ENCODE measurements around the gene TOMM70.

Gene TOMM70

DNA sequence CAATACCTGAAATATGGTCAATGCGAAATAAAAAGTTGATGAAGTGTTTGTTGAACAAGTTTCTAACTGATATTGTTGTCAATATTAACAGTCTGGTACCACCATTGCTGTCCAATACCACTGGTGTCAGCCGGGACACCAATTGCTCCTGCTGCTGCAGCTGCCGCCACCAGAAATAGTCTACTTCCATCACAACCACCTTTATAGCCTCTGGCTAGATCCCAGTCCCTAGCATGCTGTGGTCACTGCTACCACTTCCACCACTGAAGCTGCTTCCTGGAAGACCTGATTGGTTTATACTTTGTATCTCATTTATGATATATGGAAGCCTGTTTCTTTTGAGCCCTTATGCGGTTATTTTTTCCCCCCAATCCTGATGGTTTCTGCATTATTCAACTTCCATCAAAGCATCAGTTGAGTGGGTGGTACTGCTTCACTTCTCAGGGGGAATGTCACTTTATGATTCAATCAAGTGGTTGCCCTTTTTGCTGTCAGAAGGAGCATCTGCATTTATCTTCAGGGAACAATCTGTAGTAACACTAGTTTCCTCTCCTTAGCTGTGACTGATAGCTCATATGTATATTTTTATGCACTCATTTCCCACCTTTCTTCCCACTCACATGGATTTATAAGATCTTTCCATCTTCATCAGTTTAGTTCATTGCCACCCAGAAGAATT lies 12.2 kb upstream of the TOMM70 start:
- TF ChIP-seq, protein P1, sequence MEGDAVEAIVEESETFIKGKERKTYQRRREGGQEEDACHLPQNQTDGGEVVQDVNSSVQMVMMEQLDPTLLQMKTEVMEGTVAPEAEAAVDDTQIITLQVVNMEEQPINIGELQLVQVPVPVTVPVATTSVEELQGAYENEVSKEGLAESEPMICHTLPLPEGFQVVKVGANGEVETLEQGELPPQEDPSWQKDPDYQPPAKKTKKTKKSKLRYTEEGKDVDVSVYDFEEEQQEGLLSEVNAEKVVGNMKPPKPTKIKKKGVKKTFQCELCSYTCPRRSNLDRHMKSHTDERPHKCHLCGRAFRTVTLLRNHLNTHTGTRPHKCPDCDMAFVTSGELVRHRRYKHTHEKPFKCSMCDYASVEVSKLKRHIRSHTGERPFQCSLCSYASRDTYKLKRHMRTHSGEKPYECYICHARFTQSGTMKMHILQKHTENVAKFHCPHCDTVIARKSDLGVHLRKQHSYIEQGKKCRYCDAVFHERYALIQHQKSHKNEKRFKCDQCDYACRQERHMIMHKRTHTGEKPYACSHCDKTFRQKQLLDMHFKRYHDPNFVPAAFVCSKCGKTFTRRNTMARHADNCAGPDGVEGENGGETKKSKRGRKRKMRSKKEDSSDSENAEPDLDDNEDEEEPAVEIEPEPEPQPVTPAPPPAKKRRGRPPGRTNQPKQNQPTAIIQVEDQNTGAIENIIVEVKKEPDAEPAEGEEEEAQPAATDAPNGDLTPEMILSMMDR (IDR thresholded peaks at IDR 0.05; ENCODE audit: borderline replicate concordance, insufficient read depth, low read depth, low read length), result no peak
- H3K4me3 ChIP-seq (ENCODE audit: low read depth, low read length), result no peak overlapping the region

DNA sequence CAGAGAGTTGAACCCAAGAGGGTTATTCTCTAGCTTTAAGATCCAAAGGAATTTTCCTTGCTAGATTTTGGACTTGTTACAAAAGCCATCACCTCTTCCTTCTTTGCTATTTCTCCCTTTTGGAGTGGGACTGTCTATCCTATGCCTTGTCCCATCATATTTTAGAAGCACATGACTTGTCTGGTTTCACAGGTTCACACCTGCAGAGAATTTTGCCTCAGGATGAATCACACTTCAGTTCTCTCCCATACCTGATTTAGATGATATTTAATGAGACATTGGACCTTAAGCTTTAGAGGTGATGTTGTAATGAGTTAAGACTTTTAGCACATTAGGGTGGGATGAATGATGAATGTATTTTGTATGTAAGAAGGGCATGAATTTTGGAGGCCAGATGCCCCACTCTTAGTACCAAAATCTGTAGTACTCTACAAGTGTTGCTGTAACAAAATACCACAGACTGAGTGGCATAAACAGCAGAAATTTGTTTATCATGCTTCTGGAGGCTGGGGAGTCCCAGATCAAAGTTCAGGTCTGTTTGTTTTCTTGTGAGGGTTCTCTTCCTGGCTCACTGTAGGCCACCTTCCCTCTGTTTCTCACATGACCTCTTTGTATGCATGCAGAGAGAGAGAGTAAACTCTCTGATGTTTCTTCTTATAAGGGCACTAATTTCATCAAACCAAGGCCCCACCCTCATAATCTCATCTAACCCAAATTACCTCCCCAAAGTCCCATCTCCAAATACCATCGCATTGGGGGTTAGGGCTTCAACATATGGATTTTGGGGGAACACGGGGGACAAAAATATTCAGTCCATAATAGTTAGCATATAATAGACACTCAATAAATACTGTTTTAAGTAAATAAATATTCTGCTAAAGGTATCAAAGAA lies 10.4 kb upstream of the TOMM70 start:
- TF ChIP-seq, protein P1 (IDR thresholded peaks at IDR 0.05; ENCODE audit: borderline replicate concordance, insufficient read depth, low read depth, low read length), result no peak

DNA sequence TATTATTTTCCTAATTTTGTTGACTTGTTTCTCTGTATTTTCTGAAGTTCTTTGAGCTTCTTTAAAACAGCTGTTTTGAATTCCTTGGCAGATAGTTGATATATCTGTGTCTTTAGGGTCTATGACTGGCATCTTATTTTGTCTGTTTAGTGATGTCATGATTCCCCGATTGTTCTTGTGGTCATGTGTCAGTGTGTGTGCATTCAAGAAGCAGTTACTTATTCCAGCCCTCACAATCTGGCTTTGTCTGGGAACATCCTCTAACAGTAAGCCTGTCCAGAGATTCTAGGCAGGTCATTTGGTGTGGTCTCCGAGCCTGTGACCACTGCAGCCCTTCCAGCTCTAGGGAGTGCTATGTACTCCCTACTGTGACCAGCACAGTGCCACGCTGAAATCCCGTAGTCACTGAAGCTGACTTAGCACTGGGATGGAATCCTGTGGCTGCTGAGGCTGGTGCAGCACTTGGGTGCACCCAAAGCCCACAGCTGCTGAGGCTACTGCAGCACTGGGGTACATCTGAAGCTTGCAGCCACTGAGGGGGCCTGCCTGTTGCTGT lies 7.2 kb upstream of the TOMM70 start:
- TF ChIP-seq, protein P1 (IDR thresholded peaks at IDR 0.05; ENCODE audit: borderline replicate concordance, insufficient read depth, low read depth, low read length), result no peak
- no peak overlapping the region for H3K4me3 ChIP-seq (ENCODE audit: low read depth, low read length)

More for the DNA sequence above, 10.4 kb upstream of the TOMM70 start:
- no peak overlapping the region for H3K4me3 ChIP-seq (ENCODE audit: low read depth, low read length)

DNA sequence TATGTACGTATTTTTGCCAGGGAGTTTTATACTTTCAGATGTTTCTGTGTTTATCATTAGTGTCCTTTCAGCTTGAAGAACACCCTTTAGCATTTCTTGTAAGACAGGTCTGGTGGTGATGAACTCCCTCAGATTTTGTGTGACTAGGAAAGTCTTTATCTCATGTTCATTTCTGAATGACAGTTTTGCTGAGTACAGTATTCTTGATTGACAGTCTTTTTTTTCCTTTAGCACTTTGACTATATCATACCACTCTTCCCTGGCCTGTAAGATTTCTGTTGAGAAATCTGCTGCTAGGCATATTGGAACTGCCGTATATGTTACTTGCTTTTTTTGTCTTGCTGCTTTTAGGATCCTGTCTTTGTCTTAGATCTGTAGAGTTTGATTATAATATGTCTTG lies 6.3 kb upstream of the TOMM70 start:
- TF ChIP-seq, protein P1 (IDR thresholded peaks at IDR 0.05; ENCODE audit: borderline replicate concordance, insufficient read depth, low read depth, low read length), result no peak

DNA sequence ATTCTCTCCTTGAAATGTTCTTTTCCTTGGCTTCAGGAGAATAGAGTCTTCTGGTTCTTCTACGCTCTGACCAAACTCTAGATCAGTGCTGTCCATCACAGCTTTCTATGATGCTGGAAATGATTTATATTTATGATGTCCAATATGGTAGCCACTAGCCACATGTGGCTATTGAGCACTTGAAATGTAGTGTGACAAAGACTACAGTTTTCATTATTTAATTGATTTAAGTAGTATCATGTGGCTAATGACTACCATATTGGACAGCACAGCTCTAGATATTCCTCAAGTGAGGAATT lies 3.3 kb upstream of the TOMM70 start:
- TF ChIP-seq, protein P1 (IDR thresholded peaks at IDR 0.05; ENCODE audit: borderline replicate concordance, insufficient read depth, low read depth, low read length), result no peak
- no peak overlapping the region for H3K4me3 ChIP-seq (ENCODE audit: low read depth, low read length)

More for the DNA sequence above, 6.3 kb upstream of the TOMM70 start:
- no peak overlapping the region for H3K4me3 ChIP-seq (ENCODE audit: low read depth, low read length)

DNA sequence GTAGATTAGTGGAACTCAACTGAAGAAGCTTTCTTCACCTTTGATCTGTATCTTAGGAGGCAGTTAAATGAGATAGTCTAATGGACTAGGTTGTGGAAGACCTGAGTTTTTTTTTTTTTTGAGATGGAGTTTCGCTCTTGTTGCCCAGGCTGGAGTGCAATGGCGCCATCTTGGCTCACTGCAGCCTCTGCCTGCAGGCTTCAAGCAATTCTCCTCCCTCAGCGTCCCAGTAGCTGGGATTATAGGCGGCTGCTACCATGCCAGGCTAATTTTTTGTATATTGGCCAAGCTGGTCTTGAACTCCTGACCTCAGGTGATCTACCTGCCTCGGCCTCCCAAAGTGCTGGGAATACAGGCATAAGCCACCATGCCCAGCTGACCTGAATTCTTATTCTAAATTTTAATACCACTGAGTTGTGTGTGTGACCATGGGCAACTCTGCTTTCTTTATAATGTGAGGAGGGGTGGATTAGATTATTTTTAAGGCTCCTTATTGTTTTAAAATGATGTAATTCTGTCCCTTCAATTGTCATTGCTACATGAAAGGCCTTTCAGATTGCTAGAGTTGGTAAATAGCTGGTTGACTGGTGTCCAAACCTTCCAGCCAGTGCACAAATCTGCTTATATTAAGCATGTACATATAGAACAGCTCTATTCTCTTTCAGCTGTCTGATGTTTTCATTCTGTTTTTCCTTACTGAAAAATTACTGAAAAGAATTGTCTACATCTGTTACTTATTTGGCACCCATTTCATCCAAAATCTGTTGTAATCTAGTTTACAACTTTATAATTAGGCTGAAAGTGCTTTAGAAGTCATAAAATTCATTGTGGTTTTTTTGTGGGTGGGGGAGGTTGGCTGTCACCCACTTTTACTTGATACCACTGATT lies 2.7 kb upstream of the TOMM70 start:
- no peak overlapping the region for H3K4me3 ChIP-seq (ENCODE audit: low read depth, low read length)
- TF ChIP-seq, protein P1 (IDR thresholded peaks at IDR 0.05; ENCODE audit: borderline replicate concordance, insufficient read depth, low read depth, low read length), result 0 out of 2 replicates have a peak, but pooled peaks have one; percentile 6

All from GM12875 (cell line).